Measurements from ENCODE around the gene PRMT7.

Gene PRMT7

GRCh38 chr16:68395815-68396214 lies 85.0 kb downstream of the PRMT7 start:
- Histone ChIP-seq H3K9ac (ENCODE audit: low read depth, low read length, poor library complexity, severe bottlenecking) (no peak overlapping the region), H3K79me2 (ENCODE audit: insufficient read depth, low read length) (no peaks in the 10 kb centered on the region), H3F3A (ENCODE audit: low read depth) (no peaks in the 10 kb centered on the region), H3K27me3 (ENCODE audit: insufficient read depth, low read length, poor library complexity, severe bottlenecking) (no peaks in the 10 kb centered on the region), H3K9me2 (replicated peaks; ENCODE audit: low read depth, low read length) (no peaks in the 10 kb centered on the region), H3K4me1 (ENCODE audit: insufficient read depth, low read length, poor library complexity, severe bottlenecking) (peaks cover 4% of the 10 kb centered on the region), H3K4me2 (ENCODE audit: low read depth, low read length, poor library complexity, severe bottlenecking) (no peak overlapping the region), H4K20me1 (ENCODE audit: insufficient read depth, low read length, poor library complexity, severe bottlenecking) (no peaks in the 10 kb centered on the region), H3K36me3 (ENCODE audit: insufficient read depth, low read length) (no peaks in the 10 kb centered on the region), H3K9me3 (ENCODE audit: insufficient read depth, low read depth, low read length) (no peaks in the 10 kb centered on the region), H2AFZ (ENCODE audit: low read length) (no peak overlapping the region), H3K4me3 (ENCODE audit: low read length, poor library complexity, severe bottlenecking) (no peak overlapping the region)
- TF ChIP-seq CTCF (conservative IDR thresholded peaks at IDR 0.05; ENCODE audit: low read length) = no peak
- no peak for TF ChIP-seq EZH2phosphoT487 (IDR thresholded peaks at IDR 0.05; ENCODE audit: borderline replicate concordance)

- Histone ChIP-seq H3K4me2 (ENCODE audit: low read depth, low read length, poor library complexity, severe bottlenecking) (no peak overlapping the region), H3K27me3 (ENCODE audit: insufficient read depth, low read length, poor library complexity, severe bottlenecking) (no peaks in the 10 kb centered on the region), H3K4me1 (ENCODE audit: insufficient read depth, low read length, poor library complexity, severe bottlenecking) (peaks cover 4% of the 10 kb centered on the region), H4K20me1 (ENCODE audit: insufficient read depth, low read length, poor library complexity, severe bottlenecking) (no peaks in the 10 kb centered on the region), H3K9me3 (ENCODE audit: insufficient read depth, low read depth, low read length) (no peaks in the 10 kb centered on the region), H3K9me2 (replicated peaks; ENCODE audit: low read depth, low read length) (no peaks in the 10 kb centered on the region), H2AFZ (ENCODE audit: low read length) (0 out of 2 replicates have a peak overlapping the region, but pooled peaks have one; percentile 9), H3K36me3 (ENCODE audit: insufficient read depth, low read length) (no peaks in the 10 kb centered on the region), H3K4me3 (ENCODE audit: low read length, poor library complexity, severe bottlenecking) (no peak overlapping the region), H3F3A (ENCODE audit: low read depth) (no peaks in the 10 kb centered on the region), H3K79me2 (ENCODE audit: insufficient read depth, low read length) (no peaks in the 10 kb centered on the region), H3K9ac (ENCODE audit: low read depth, low read length, poor library complexity, severe bottlenecking) (no peak overlapping the region)
- TF ChIP-seq EZH2phosphoT487 (IDR thresholded peaks at IDR 0.05; ENCODE audit: borderline replicate concordance) = no peak
- peak; percentile 82 for TF ChIP-seq CTCF (conservative IDR thresholded peaks at IDR 0.05; ENCODE audit: low read length)
Observed at GRCh38 chr16:68396481-68396880, 85.7 kb downstream of the PRMT7 start.

GRCh38 chr16:68397710-68398201 lies 86.9 kb downstream of the PRMT7 start:
- Histone ChIP-seq H3F3A (ENCODE audit: low read depth) (no peaks in the 10 kb centered on the region), H4K20me1 (ENCODE audit: insufficient read depth, low read length, poor library complexity, severe bottlenecking) (no peaks in the 10 kb centered on the region), H3K27me3 (ENCODE audit: insufficient read depth, low read length, poor library complexity, severe bottlenecking) (no peaks in the 10 kb centered on the region), H3K79me2 (ENCODE audit: insufficient read depth, low read length) (no peaks in the 10 kb centered on the region), H3K9me3 (ENCODE audit: insufficient read depth, low read depth, low read length) (no peaks in the 10 kb centered on the region), H2AFZ (ENCODE audit: low read length) (no peak overlapping the region), H3K9me2 (replicated peaks; ENCODE audit: low read depth, low read length) (no peaks in the 10 kb centered on the region), H3K4me1 (ENCODE audit: insufficient read depth, low read length, poor library complexity, severe bottlenecking) (peaks cover 4% of the 10 kb centered on the region), H3K4me3 (ENCODE audit: low read length, poor library complexity, severe bottlenecking) (no peak overlapping the region), H3K9ac (ENCODE audit: low read depth, low read length, poor library complexity, severe bottlenecking) (no peak overlapping the region), H3K4me2 (ENCODE audit: low read depth, low read length, poor library complexity, severe bottlenecking) (no peak overlapping the region), H3K36me3 (ENCODE audit: insufficient read depth, low read length) (no peaks in the 10 kb centered on the region)
- no peak for TF ChIP-seq CTCF (conservative IDR thresholded peaks at IDR 0.05; ENCODE audit: low read length)
- TF ChIP-seq EZH2phosphoT487 (IDR thresholded peaks at IDR 0.05; ENCODE audit: borderline replicate concordance) = no peak
